GM18951 (cell line): ENCODE data around the gene DHTKD1.
"Not testable (repeated sequence)": the region's sequence is repeated elsewhere in the genome, so short reads cannot be mapped to it uniquely, and the experiment has no call there.

Source experiments
- POLR2A ChIP-seq: IDR thresholded peaks from 4 replicates; pipeline ENCODE4 v1.6.1; 2011; ENCODE audit warnings: mild to moderate bottlenecking; ENCODE audit not compliant: insufficient read length, insufficient read depth; ENCODE audit errors: extremely low read depth
- in situ Hi-C: fragments of 300-500 bp; cut with MboI; formaldehyde crosslinking; loops from one replicate; pipeline ENCODE4 v1.12.0; 2022; ENCODE audit warnings: low sequenced_read_pairs, mixed read lengths, inconsistent platforms; ENCODE audit not compliant: unreplicated experiment

The DHTKD1 gene

DNA sequence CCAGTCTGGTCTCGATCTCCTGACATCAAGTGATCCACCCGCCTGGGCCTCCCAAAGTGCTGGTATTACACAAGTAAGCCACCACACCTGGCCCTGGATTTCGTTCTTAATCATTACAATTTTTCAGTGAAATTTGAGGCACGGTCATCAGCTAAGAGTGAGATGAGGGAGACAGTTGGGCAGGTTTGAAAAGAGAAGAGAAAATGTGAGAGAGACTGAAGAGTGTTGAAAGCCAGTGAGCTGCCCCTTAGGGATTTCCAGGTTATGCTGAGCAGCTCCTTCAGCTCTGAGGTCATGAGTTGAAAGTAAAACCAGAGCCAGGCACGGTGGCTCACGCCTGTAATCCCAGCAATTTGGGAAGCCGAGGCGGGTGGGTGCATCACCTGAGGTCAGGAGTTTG, 20.2 kb upstream of the DHTKD1 start:
- in situ Hi-C loops: no loop called here
- TF ChIP-seq POLR2A: no peak

DNA sequence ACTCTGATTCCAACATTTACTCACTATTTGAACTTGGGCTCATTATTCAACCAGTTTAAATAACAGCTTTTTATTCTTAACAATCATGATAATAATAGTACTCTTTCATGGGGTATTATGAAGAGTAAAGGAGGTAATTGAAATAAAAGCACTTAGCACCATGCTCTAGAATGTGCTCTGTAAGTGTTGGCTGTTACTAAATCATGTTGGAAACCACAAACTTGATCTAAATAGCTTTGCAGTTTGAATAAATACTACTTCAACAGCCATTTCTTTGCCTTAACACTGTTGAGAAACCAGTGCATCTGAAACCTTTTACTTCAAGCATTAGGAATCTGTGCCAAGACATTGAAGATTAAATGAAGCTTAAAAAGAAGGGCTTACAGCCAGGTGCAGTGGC, 18.2 kb upstream of the DHTKD1 start:
- TF ChIP-seq POLR2A: no peak
- in situ Hi-C loops: no loop called here

DNA sequence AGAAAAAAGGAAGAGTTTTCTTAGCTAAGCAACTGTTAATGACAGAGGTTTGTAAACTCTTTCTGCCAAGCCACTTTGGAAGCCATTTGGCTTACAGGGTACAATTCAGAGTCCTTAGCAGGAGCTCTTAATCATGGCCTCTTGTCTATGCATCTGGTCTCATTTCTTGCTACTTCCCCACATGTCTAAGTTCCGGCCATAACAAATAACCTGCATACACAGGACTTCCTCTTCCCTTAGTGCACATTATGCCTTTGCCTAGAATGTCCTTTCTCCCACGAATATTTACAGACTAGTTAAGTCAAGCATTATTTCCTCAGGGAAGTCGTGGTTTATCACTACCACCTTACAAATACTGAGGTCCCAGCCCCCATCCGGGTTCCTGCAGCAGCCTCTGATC, 17.5 kb upstream of the DHTKD1 start:
- TF ChIP-seq POLR2A: no peak
- in situ Hi-C loops: no loop called here

DNA sequence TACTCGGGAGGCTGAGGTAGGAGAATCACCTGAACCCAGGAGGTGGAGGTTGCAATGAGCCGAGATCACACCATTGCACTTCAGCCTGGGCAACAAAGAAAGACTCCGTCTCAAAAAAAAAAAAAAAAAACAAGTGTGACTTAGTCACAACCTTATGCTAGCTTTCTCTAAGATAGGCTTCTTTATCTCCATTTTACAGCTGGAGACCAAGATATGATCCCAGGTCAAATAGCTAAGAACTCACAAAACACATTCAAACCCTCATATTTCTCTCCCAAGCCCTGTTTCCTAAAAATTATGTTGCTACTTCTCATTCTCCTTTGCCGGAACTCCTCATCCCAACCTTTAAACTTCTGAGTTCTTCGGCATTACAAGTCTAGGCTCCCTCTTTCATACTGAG, 13.0 kb upstream of the DHTKD1 start:
- no peak for TF ChIP-seq POLR2A
- in situ Hi-C loops: no loop called here

DNA sequence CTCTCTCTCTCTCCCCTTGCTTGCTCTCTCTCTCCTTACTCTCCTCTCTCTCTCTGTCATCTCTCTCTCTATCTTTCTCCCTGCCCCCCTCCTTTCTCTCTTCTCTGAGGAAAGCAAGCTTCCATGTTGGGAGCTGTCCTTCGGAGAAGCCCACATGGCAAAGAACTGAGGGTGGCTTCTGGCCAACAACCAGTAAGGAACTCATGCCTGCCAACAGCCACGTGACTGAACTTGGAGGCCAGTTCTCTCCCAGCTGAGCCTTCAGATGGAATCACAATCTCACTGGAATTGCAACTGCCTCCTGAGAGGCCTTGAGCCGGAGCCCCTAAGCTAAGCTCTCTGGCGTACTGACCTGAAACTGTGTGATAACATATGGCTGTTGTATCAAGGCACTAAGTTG, 12.0 kb upstream of the DHTKD1 start:
- in situ Hi-C loops: no loop called here

DNA sequence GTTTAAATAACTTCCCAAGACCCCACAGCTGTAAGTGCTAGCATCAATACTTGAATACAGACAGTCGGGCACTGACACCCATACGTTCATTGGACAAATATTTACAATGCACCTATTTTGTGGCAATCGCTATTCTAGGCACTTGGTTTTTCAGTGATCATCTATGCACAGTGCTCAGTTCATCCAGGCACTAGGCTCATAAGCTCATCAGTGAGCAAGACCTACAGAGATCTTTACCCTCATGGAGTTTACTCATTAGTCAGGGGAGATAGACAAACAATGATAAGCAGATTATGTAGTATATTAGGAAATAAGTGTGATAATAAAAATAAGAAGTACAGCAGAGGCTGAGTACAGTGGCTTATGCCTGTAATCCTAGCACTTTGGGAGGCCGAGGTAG, 7.6 kb upstream of the DHTKD1 start:
- no peak for TF ChIP-seq POLR2A
- in situ Hi-C loops: no loop called here

More for the DNA sequence above, 12.0 kb upstream of the DHTKD1 start:
- TF ChIP-seq POLR2A: no peak

DNA sequence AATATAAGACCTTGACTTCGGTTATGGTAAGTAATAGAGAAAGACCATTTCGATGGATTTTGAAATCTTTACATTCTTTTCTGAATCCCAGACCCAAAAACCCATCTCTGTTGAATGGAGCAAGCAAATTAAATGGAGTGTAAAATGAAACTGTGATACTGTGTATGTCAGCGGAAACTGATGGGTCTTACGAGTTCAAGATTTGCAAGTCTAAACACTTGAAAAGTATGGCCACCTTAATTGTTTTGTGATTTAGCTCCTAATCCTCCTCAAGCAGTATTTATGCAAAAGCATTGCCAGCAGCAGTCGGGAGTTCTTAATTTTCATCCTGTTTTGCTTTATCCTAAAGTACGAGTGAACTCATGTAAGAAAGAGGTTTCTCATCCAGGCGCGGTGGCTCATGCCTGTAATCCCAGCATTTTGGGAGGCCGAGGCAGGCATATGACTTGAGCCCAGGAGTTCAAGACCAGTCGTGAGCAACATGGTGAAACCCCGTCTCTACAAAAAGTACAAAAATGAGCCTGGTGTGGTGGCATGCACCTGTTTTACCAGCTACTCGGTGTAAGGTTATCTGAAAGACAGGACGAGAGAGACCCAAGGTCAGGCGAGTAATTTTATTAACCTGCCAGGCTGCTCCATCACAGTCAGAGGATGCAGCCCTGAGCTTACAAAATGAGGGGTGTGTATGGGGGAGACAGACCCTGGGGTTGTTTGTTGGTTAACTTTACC, 5.8 kb upstream of the DHTKD1 start:
- no peak for TF ChIP-seq POLR2A
- in situ Hi-C loops: no loop called here

DNA sequence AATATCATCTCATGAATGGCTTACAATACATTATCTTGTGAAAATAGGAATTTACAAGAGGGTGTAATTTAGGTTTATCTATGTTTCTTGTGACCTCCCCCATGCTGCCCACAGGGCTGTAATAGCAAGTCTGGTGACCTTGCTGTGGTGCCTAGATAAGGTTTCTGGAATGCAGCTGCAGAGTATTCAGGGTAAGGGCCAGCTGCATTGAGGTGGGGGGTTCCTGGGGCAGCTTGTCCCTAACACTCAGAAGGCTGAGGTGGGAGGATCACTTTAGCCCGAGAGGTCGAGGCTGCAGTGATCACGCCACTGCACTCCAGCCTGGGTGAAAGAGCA, 5.3 kb upstream of the DHTKD1 start:
- no peak for TF ChIP-seq POLR2A
- in situ Hi-C loops: no loop called here

DNA sequence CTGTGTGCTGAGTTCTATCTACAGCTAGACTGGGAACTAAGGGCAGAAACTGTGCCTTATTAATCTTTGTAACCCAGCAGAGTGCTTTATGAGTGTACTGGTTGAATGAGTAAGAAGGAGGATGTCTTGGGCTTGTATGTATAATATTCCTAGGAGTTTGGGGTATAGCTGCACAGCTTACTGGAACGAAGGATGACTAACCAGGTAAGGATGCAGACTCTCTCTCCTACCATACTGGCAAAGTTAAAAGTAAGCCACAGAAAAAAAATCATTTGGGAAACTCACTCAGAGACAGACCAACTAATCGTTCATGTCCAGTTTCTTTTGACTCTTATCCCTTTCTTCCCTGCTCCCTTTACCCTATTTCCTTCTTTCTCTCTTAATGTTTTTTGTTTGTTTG, 1.4 kb upstream of the DHTKD1 start:
- no peak for TF ChIP-seq POLR2A
- in situ Hi-C loops: no loop called here

DNA sequence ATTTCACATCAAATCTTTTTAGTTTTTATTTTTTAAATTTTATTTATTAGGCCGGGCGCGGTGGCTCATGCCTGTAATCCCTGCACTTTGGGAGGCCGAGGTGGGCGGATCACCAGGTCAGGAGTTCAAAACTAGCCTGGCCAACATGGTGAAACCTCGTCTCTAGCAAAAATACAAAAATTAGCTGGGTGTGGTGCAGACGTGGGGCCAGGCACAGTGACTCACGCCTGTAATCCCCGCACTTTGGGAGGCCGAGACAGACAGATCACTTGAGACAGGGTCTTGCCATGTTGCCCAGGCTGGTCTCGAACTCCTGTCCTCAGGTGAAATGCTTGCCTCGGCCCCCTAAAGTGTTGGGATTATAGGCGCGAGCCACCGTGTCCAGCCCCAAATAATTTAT, 2.7 kb downstream of the DHTKD1 start:
- in situ Hi-C loops: not testable (repeated sequence)

DNA sequence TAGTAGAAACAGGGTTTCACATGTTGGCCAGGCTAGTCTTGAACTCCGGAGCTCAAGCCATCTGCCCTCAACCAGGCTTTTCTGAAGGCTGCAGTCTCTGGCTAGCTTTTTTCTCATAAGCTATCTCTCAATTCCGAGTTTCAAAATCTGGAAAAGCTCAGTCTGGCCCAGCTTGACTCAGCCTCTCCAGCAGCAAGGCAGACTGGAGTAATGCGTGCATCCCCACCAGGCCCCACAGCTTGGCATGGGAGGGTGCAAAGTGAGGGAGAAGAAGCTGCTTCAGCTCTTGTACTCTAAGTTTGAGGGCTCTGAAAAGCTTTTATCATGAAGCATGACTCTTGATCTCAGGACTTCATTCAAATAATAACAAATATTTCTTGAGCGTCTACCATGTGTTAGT, 4.8 kb downstream of the DHTKD1 start:
- no peak for TF ChIP-seq POLR2A
- in situ Hi-C loops: no loop called here

DNA sequence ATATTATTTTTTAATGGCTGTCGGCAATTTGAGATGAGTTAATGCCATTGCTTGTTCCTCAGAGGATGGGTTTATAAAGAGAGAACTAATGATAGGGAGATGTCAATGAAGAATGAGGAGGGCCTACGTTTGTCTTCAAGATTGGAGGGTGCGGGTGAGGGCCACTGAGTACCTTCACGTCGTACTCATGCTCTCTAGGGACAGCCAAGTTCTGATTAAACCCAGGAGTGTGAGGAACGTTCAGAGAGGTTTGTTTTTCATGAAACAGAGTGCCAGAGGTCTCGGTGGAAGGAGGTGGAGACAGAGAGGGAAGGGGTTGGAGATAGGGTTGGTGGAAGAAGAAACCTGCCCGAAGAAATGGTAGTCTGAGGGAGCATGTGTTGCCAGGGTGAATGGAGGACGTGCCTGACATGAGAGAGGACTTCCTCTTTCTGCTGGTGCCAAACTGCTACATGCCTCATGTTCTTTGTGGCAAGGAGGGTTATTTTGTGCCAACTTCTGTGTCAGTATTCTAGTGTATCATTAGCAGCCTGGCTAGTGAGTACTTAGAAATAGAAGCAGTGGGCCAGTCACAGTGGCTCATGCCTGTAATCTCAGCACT, 8.9 kb downstream of the DHTKD1 start:
- TF ChIP-seq POLR2A: no peak

DNA sequence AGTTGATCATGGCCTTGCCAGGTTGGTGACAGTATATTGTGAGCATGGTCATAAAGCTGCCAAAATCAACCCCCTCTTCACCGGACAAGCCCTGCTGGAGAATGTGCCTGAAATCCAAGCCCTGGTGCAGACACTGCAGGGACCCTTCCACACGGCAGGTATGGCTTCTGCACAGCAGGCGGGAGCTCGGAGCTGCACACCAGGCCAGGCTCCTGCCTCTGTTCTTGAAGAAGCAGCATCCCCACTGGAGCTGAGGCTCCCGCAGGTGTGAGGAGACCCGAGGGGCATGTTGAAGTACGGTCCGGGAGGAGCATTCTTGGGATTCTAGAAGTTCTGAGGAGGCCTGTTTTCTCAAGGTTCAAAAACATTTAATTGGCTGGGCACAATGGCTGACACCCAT, 12.7 kb downstream of the DHTKD1 start:
- in situ Hi-C loops: no loop called here
- TF ChIP-seq POLR2A: no peak

More for the DNA sequence above, 8.9 kb downstream of the DHTKD1 start:
- in situ Hi-C loops: no loop called here

DNA sequence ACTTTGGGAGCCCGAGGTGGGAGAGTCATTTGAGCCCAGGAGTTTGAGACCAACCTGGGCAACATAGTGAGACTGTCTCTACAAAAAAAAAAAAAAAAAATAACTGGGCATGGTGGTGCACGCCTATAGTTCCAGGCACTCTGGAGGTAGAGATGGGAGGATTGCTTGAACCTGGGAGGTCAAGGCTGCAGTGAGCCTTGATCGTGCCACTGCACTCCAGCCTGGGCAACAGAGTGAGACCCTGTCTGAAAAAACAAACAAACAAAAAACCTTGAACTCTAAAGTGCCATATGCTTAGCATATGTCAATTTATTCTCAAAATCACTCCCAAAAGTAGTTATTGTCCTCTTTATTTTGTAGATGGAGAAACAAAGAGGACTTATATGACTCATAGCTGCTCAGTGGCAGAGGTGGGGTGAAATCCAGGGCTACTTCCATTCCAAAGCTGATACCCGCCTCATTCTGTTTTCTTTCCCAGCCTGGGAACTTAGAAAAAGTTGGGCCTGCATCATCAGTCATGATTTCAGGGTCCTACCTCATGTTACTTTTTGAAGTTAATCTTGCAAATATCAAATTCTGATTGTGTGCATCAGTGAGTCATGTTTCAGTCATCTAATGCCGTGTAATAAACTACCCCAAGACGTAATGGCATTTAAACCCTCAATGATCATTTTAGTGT, 13.3 kb downstream of the DHTKD1 start:
- in situ Hi-C loops: no loop called here
- TF ChIP-seq POLR2A: no peak
